GM19025 (cell line): Measurements from ENCODE around the gene CACNA2D4.

Experiments used
- ATAC-seq: cut with Tn5 transposase; IDR thresholded peaks from one replicate; pipeline ENCODE4 v1.9.1; 2021; ENCODE audit warnings: mild to moderate bottlenecking, low read depth, moderate library complexity; ENCODE audit not compliant: unreplicated experiment

The CACNA2D4 gene

GRCh38 chr12:1896964-1897363 lies 21.5 kb downstream of the CACNA2D4 start:
- no peak for ATAC-seq

GRCh38 chr12:1890810-1891209 lies 27.6 kb downstream of the CACNA2D4 start:
- ATAC-seq: no peak

GRCh38 chr12:1890119-1890703 lies 28.2 kb downstream of the CACNA2D4 start:
- no peak for ATAC-seq

- ATAC-seq: no peak
Observed at GRCh38 chr12:1888923-1889322, 29.5 kb downstream of the CACNA2D4 start.

GRCh38 chr12:1886396-1887008 lies 31.9 kb downstream of the CACNA2D4 start:
- no peak for ATAC-seq

GRCh38 chr12:1885599-1886245 lies 32.7 kb downstream of the CACNA2D4 start:
- ATAC-seq: no peak

GRCh38 chr12:1885082-1885596 lies 33.3 kb downstream of the CACNA2D4 start:
- ATAC-seq: no peak

- ATAC-seq: no peak
Observed at GRCh38 chr12:1884651-1885050, 33.8 kb downstream of the CACNA2D4 start.

GRCh38 chr12:1883513-1883912 lies 34.9 kb downstream of the CACNA2D4 start:
- no peak for ATAC-seq

- ATAC-seq: no peak
Observed at GRCh38 chr12:1882850-1883470, 35.5 kb downstream of the CACNA2D4 start.

GRCh38 chr12:1882405-1882804 lies 36.0 kb downstream of the CACNA2D4 start:
- ATAC-seq: no peak

GRCh38 chr12:1881936-1882335 lies 36.5 kb downstream of the CACNA2D4 start:
- ATAC-seq: no peak

GRCh38 chr12:1881301-1881700 lies 37.2 kb downstream of the CACNA2D4 start:
- no peak for ATAC-seq

- ATAC-seq: no peak
Observed at GRCh38 chr12:1880876-1881275, 37.6 kb downstream of the CACNA2D4 start.

- ATAC-seq: no peak
Observed at GRCh38 chr12:1880153-1880845, 38.2 kb downstream of the CACNA2D4 start.

GRCh38 chr12:1879633-1880032 lies 38.8 kb downstream of the CACNA2D4 start:
- ATAC-seq: no peak

GRCh38 chr12:1878695-1879094 lies 39.8 kb downstream of the CACNA2D4 start:
- no peak for ATAC-seq

GRCh38 chr12:1878214-1878613 lies 40.2 kb downstream of the CACNA2D4 start:
- ATAC-seq: no peak

- no peak for ATAC-seq
Observed at GRCh38 chr12:1877169-1877878, 41.1 kb downstream of the CACNA2D4 start.

- ATAC-seq: no peak
Observed at GRCh38 chr12:1876086-1876485, 42.4 kb downstream of the CACNA2D4 start.
